Tongue (tissue), 2 donors: ENCODE measurements around the gene GBE1. TPM values are rescaled to one million over a fixed set of nuclear protein-coding genes. Genes with fewer than 3 reads are reported as not detected.

Experiments
- DNase-seq: peaks from one replicate; pipeline ENCODE4 v3.0.0-alpha.2; 2015
- total RNA-seq: library from RNA; depleted of rRNA; stranded (reverse); fragments of >200 nt; gene quantifications from one replicate; pipeline ENCODE4 v1.2.3, GENCODE V29; 2014

GBE1 gene
- total RNA-seq, 1 donor from 2014 or later: 23.6 TPM

- DNase-seq: no peak
Measured at GRCh38 chr3:81699536-81700320, 61.7 kb downstream of the GBE1 start.

GRCh38 chr3:81696090-81696489, 65.4 kb downstream of the GBE1 start:
- DNase-seq: no peak

- DNase-seq: no peak
Measured at GRCh38 chr3:81695302-81695701, 66.1 kb downstream of the GBE1 start.

GRCh38 chr3:81694662-81695061, 66.8 kb downstream of the GBE1 start:
- DNase-seq: no peak

DNA sequence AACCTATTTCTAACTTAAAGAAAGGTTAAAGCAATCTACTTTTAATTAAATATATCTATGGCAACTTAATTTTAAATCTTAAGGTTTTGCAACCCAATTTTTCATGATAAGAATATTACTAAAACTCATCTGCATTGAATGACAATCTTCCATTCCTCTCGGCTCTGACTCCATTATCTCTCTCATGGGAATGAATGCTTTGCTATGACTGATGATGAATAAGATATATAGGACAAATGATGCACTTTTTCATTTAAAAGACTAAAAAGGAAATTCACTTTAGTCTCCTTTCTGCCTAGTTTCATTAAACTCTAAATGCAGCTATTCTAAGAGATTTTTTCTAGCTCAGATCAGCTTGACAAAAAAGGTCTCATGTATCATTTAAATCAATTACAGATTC, 68.7 kb downstream of the GBE1 start:
- DNase-seq: no peak

DNA sequence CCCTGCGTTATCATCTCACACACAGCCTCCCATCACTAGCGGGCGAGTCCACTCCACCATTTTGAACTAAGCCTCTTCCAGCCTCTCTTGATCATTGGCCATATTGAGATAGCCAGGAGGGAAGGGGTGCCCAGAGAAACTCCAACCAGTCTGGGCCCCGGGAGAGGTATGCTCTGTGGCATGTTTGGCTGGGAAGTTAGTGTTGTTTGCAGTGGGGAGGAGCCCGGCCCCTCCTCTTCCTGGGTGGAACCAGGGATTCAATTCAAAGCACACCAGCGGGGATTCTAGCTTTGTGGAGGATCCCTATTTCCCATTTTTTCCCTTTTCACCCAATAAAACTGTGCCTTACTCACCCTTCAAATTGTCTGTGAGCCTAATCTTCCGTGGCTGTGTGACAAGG, 71.8 kb downstream of the GBE1 start:
- DNase-seq: no peak

DNA sequence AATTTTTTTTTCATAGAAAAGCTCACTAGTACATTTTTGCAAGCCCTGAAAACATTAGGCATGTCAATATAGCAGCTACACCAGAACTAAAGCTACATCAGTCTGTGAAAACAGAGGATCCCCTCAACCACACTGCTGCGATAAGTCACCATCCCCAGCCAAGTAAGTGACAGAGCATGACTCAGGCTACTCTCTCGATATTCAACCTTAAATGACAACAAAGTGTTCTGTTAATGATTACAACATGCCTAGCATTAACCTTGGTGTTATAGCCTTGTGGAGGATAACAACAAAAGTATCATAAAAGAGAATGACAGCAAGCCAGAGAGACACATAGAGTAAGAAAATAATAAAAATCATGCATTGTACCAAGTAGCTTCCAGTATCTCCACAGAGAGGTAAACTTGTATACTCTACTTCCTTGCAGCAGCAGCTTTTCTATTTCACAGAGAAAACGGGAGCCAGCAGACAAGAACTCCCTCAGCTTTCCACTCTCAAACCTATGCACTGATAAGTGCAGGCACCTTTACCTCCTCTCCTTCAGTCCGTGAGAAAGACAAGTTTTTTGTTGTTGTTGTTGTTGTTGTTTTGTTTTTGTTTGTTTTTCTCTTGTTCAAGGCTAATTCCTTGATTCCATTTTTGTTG, 76.6 kb downstream of the GBE1 start:
- no peak for DNase-seq

GRCh38 chr3:81676706-81677456, 84.6 kb downstream of the GBE1 start:
- DNase-seq: no peak

- DNase-seq: no peak
Measured at GRCh38 chr3:81674690-81675089, 86.8 kb downstream of the GBE1 start.

DNA sequence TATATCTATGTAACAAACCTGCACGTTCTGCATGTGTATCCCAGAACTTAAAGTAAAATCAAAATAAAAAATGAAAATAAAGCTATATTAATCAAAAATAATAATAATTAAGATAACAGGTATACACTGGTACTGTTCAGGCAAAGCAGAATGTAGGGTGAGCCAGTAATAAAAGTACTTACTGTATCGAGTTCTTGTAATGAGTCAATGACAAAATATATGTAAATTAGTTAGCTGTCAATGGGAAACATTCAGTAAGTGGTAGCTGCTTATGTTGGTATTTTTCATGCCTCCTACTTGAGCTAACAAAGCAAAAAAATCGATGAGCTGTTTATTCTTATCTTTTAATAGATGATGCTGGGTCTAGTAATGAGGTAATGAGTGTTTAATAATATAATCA, 93.2 kb downstream of the GBE1 start:
- no peak for DNase-seq

DNA sequence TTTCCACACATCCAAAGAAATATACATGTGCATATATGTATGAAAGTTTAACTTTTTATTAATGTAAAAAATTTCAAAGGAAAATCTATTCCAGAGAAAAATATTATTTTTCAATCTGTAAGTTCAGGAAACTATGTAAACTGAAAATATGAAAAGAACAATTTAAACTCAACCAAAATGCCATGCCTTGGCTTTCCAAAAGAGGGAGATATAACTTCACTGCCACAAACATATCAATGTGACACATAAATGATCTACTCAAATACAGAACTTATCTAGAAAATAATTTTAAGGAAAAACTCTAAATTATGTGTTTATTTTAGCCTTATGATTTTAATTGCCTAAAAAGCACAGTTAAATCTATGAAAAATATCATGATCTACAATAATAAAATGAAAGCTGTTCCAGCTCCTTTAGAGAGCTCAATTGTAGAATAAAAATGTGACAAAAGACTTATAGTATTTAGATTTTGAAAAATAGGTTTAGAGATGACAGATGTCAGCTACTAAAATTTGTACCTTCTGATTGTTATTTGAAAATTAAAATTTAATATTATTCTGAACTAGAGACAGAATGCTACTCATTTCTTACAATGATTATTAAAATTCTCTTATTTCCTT, 94.8 kb downstream of the GBE1 start:
- DNase-seq: peak; percentile 16

GRCh38 chr3:81663114-81663513, 98.3 kb downstream of the GBE1 start:
- no peak for DNase-seq

DNA sequence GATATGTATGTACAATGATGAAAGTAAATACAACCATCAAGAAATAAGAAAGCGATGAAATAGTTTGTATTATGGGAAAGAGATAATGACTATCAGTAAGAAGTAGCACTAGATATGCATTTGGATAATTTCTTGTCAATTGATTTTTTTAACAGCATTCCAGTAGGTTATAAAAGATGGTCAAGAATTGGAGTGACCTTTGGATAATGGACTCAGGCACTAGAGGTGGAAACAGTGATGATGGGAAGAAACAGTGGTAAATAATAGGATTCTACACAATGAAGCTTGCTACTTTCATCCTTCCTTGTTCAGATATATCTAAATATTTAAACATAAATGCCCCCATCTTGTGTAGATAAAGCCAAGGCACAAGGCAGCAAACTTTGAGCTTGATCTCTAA, 101.4 kb downstream of the GBE1 start:
- no peak for DNase-seq

DNA sequence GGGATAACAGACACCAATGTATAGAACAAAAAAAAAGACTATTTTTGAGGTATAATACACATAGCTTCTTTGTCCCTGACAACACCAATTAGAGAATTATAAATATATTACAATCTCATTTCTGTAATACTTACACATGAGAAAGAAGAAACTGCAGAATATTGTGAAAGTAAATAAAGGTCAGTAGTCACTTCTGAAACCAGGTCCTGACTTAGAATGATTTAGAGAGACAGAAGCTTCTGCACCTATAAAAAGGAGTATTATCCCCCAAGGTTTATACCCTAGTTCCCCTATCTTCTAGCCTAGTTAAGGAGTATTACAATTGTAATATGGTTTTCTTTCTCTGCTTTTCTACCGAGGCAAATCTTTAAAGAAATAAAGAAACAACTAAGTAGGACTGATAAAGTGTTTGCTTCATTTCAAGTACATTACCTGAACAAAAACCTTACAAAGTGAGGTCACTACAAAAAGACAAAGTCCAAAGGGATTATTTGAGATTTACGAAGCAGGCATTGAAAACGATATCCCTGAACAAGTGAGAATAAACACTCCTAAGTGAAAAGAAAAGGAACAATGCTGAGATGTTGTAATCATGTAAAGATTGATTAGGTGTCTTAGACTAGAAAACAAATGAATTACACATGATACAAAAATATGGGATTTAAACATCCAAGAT, 103.0 kb downstream of the GBE1 start:
- DNase-seq: no peak

DNA sequence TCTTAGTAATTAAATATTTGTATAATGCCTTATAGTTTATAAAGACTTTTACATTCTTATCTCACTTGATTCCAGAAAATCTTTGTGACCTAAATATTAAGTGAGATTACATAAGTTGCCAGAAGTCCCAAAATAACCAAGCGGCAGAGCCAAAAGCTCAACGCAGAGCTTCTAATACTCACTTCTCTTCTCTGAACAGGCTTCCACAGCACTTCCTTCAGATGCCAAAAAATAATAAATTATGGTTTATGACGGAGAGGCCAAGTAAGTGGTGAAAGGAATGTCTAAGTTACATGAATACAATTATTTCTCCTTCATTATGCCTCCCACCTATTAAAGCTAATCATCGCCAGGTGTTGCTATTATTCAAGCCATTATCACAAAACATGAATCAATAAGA, 110.3 kb downstream of the GBE1 start:
- no peak for DNase-seq

GRCh38 chr3:81650187-81650586, 111.3 kb downstream of the GBE1 start:
- peak; percentile 5 for DNase-seq

DNA sequence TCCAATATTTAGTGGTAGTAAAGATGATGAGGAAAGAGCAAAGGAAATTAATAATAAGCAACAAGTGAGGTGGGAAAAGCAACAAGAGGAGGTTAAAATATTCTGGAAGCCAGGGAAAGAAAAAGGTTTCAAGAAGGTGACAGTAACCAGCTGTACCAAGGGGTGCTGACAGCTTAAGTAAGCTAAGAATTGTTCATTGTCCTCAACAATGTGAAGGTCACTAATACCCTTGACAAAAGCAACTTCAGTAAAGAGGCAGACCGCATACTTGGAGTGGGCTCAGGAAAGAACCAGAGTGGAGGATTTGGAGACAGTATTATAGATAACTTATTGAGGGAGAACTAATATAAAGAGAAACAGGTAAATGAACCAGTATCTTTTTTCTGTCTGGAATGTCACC, 116.2 kb downstream of the GBE1 start:
- no peak for DNase-seq

DNA sequence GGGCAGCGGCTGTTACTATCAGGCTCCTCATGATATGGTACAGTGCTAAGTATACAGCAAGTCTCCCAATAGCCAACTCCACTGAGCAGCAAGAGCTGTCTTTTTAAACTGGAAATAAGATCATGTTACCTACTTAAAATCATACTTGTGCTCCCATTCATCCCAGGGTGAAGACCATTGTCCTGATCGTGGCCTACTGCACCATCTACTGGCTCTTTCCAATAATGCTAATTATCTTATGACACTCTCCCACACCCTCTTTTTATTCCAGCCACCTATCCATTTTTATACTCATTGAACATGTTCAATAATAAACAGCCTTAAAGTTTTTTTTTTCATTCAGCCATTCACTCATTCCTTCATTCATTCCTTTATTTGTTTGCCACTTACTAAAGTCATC, 117.7 kb downstream of the GBE1 start:
- peak; percentile 8 for DNase-seq

DNA sequence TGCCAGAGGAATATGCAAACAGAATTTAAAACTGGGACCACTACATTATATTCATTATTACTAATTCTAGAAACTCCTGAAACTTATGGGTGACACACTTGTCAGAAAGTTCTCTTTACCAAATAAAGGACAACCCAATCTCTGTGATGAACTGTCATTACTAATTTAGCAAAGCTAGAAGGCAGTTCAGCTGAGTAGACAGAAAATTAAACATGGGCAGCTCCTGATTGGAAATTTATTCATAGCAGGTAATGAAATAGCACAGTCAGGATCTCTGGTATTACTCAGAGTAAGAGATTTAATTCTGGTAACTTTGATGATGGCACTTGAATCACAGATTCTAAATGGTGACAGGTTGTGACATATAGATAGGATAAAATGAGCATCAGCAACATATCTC, 123.0 kb downstream of the GBE1 start:
- DNase-seq: no peak

- DNase-seq: no peak
Measured at GRCh38 chr3:81632659-81633058, 128.8 kb downstream of the GBE1 start.

DNA sequence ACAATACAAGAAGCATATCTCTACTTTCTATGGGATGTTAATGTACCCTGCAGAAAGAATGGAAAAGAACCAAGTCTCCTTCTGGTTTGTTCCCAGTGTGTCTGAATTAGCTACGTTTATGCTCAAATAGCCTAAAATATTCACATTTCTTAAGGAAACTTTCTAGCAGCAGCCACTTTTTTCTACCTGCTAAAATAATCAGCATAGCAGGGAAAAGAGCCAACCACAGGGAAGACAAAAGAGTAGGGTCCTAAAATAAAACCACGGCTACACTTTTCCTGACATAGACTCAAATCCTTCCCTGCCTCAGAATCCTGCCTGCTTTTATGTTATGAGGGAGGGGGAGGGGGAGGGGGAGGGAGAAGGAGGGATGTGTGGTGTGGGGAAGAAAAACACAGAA, 136.7 kb downstream of the GBE1 start:
- DNase-seq: no peak

DNA sequence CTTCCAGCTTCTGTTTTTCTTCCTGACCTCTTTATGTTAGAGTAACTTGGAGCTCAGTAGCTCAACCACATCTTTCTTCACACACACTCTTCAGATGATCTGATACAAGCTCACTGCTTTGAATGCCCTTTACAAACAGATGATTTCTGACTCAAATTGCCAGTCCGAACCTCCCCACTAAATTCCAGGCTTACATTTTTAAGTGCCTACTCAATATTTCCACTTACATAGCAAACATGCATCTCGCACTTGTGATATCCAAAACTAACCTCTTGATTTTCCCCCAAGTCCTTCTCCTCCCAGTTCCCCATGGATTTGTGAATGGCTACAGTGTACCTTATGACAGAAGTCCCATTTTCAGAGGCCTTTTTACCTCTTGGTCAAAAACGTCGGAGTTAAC, 139.1 kb downstream of the GBE1 start:
- no peak for DNase-seq
